GM12892 (cell line): Measurements from ENCODE around the gene DOK3. TPM values are rescaled to one million over a fixed set of nuclear protein-coding genes. Genes with fewer than 3 reads are reported as not detected.

Source experiments
- DNase-seq: peaks from one replicate; pipeline ENCODE4 v3.0.0; 2011; ENCODE audit not compliant: insufficient read length
- FAIRE-seq: peaks from 2 replicates; lab custom pipeline; 2011; peaks lifted over from hg19 to GRCh38; lab: Jason Lieb, UNC
- POLR2A ChIP-seq: IDR thresholded peaks from 2 replicates; pipeline ENCODE4 v1.6.1; 2011; ENCODE audit warnings: low read depth, low read length, control low read depth
- POLR2AphosphoS5 ChIP-seq: IDR thresholded peaks from 2 replicates; pipeline ENCODE4 v1.6.1; 2011; ENCODE audit warnings: low read depth, low read length, control low read depth
- TAF1 ChIP-seq: IDR thresholded peaks from 2 replicates; pipeline ENCODE4 v1.6.1; 2011; ENCODE audit warnings: low read depth, mild to moderate bottlenecking, control low read depth, low read length, borderline replicate concordance
- polyA plus RNA-seq: library from polyadenylated mRNA; unstranded; fragments of >200 nt; gene quantifications from one replicate; pipeline ENCODE4 v1.2.1, GENCODE V29; 2012; ENCODE audit warnings: missing spikeins, inconsistent platforms; ENCODE audit not compliant: missing spikeins

Gene DOK3, protein sequence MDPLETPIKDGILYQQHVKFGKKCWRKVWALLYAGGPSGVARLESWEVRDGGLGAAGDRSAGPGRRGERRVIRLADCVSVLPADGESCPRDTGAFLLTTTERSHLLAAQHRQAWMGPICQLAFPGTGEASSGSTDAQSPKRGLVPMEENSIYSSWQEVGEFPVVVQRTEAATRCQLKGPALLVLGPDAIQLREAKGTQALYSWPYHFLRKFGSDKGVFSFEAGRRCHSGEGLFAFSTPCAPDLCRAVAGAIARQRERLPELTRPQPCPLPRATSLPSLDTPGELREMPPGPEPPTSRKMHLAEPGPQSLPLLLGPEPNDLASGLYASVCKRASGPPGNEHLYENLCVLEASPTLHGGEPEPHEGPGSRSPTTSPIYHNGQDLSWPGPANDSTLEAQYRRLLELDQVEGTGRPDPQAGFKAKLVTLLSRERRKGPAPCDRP
- 27.7 TPM for polyA plus RNA-seq

DNA sequence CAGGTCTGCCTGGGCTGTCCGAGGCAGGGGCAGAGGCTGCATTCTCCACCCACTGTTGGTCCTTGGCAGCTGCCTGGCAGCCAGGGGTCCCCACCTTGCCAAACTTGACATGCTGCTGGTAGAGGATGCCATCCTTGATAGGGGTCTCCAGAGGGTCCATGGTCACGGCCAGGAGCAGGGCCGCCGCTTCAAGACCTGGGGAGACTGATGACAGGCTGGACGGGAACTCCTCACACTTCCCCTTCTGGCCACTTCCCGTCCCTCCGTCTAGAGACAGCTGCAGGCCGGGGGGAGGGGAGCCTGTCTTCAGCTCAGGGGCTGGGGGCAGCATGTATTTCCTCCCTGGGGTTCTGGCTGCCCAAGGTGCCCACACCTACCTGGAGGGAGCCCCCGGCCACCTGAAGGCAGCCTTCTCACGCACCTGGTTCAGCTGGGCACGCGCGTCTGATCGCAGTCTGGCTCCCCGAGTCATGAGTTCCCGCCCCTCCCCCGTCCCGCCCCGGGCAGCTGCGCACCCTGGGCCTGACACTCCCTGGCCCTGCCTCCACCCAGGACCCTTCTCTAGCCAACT is at the start of gene DOK3:
Gene DOK3 (minus strand): TSS at position 446 of the 571 bp plus-strand sequence. CDS start 286 bp downstream, at position 160.
- peak; percentile 8; the same call in 1 of the 2 replicates for TF ChIP-seq POLR2AphosphoS5
- peak; percentile 51 for TF ChIP-seq POLR2A
- TF ChIP-seq TAF1: no peak
- FAIRE-seq (no peak), DNase-seq (no peak)

DNA sequence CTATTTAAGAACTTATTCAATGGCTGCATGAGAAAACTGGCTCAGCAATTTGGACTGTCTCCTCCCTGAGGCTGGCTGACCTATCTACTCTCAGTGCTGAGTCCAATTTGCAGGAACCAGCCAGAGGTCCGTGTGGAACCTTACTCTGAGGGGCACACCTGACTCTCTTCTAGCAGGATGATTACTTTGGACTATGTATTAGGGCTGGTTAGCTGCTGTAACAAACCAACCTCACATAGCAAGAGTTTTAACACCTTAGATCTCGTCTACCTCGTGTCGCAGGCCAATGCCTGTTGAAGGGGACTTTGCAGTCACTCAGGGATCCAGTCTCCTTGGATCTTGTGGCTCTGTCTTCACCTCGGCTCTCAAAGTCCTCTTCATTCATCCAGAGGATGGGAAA is 48.2 kb upstream of the DOK3 start:
- DNase-seq (no peak), FAIRE-seq (no peak)
- TF ChIP-seq POLR2A: no peak

DNA sequence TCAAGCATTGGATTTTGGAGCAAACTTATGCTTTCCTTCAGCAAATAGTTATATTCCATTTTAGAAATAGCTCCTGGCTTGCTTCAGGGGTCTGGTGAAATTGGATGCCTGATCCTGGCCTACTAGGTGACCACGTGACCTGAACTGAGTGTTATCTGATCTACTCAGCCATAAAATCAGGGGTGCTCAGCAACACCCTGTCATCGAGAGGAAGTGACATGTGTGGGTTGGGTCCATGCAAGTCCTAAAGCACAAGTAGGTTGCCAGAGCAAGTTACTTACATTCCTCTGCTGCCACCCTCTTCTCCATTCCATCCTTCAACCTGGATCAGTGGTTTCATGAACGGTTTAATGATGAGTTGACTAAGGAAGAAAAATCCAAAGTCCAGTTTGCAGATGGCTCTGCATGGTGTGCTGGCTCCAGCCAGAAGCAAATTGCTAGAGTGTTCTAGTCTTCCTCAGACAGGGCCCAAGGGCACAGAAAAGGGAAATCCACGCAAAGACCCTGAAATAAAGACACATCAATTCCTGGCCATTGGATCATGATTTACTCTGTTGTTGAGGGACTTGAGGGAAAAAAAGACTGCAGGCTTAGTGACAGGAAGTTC is 47.5 kb upstream of the DOK3 start:
- DNase-seq (no peak), FAIRE-seq (no peak)
- no peak for TF ChIP-seq TAF1
- TF ChIP-seq POLR2AphosphoS5: no peak

DNA sequence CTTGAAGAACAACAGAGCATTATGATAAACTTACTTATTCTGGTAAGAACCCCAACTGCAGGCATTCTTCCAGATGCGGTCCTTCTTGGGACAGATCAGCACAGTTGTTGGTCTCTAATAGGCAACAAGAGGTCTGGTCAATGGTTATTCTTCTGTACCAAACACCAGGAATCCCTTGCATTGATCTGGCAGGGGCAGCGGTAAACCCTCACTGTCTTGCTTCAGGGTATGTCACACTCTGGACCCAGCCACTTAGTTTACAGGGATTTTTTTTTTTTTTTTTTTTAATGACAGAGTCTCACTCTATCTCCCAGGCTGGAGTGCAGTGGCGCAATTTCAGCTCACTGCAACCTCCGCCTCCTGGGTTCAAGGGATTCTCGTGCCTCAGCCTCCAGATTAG is 46.0 kb upstream of the DOK3 start:
- FAIRE-seq: no peak
- no peak for DNase-seq
- no peak for TF ChIP-seq POLR2AphosphoS5
- no peak for TF ChIP-seq TAF1
- no peak for TF ChIP-seq POLR2A

DNA sequence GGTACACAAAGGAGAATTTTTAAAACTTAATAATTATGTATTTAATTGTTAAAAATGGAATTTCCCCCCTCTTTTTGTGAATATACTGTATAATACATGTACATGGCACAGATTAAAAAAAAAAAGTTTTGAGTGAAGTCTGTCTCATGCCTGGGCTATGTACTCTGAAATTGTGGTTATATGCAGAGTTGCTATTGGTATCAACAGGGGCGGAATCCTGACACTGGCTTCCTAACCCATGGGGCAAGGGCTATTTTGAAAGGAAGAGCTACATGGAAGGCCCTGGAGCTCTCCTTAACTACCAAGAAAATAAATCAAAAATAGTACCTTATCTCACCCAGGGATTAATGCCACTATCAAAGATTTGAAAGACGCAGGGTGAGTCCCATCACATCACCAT is 45.6 kb upstream of the DOK3 start:
- no peak for TF ChIP-seq POLR2AphosphoS5
- no peak for TF ChIP-seq TAF1
- no peak for TF ChIP-seq POLR2A
- FAIRE-seq (no peak), DNase-seq (no peak)

DNA sequence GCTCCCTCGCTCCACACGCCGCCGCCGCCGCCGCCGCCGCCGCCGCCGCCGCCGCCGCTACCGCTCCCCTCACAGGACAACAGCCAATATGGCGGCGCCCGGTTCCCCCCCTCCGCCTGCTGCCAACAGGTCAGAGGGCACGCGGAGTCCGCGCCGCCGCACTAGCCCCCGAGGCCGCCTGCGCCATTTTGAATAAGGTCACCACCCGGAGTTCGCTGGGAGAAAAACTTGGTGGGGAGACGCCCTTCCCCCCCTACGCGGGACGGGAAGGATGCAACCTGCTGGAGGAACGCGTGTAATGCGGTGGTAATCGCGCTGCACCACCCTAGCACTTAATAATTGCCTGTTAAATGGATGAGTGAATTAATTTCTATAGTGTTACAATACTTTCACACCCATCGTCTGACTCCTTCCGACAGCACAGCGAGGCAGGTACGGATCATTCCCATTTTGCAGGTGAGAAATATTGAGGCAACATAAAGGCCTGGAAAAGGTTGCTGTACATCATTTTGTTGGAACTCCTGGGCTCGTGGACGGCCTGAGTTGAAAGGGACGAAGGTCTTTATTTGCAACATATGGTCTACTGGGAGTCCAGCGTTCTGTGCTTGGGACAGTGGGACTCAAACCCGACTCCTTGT is 45.0 kb upstream of the DOK3 start, which contains the start of gene FAM193B:
Gene FAM193B (minus strand): TSS at position 90 of the 638 bp plus-strand sequence. CDS start 105 bp downstream, outside the sequence.
- peak; percentile 96 for DNase-seq
- FAIRE-seq: peak; percentile 96
- TF ChIP-seq POLR2A (no peak), TAF1 (no peak), POLR2AphosphoS5 (no peak)

DNA sequence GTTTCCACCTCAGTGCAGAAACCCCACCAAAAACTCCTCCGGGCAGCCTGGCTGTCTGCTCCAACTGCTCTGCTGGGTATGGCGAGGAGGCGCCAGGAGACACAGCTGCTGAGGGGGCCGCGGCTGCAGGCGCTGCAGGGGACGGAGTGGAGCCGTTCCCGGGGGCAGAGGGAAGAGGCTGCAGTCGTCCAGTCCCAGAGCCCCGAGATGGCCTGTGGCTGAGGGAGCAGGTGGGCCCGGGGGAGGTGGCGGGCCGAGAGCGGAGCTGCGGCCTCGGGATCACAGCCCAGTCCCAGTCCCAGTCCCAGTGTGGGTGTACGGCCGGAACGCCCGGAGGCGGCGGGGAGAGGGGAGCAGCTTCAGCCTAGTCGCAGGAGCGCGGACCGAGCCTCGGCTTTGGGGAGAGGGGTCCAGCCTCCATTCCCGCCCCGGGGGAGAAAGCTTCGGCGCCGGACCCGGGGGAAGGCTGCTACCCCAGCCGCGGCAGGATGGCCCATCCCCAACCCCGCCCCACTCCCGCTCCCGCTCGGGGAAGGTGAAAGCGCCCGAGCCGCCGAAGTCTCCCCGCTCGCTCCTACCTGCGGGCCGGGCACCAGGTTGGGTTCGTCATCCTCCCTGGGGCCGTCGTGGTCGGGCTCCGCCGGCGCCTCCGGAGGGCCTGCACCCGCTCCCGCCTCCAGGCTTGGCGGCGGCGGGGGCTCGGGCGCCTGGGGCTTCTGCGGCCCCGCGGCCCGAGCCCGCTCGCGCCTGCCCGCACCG is 44.2 kb upstream of the DOK3 start:
- DNase-seq (peak; percentile 72), FAIRE-seq (peak; percentile 38)
- no peak for TF ChIP-seq POLR2AphosphoS5
- TF ChIP-seq TAF1: no peak
- no peak for TF ChIP-seq POLR2A

DNA sequence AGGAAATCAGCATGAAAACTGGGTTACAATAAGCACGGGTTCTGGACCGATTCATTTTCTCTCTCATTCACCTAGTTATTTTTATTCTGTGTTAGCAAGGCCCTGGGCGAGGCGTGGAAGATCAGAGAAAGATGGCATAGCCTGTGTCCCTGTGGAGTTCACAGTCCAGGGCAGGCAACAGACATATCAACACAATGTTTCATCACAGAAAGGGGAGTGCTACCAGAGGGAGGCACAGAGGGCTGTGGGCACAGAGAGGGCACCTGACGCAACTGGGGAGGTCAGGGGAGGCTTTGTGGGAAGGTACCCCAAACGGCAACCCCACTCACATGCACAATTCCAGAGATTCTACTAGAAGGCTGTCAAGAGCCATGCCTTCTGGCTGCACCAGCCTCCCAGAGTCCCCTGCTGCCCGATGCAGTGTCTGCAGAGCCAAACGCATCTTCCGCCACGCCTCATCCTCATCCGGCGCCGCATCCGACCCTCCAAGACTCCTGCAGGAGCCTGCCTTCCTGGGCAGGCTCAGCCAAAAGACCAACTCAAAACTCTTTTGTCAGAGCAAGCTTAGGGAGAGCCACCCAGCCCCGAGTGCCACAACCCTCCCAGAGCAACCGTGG is 43.3 kb upstream of the DOK3 start:
- DNase-seq: no peak
- FAIRE-seq: no peak
- TF ChIP-seq POLR2A: no peak
- no peak for TF ChIP-seq POLR2AphosphoS5
- TF ChIP-seq TAF1: no peak

DNA sequence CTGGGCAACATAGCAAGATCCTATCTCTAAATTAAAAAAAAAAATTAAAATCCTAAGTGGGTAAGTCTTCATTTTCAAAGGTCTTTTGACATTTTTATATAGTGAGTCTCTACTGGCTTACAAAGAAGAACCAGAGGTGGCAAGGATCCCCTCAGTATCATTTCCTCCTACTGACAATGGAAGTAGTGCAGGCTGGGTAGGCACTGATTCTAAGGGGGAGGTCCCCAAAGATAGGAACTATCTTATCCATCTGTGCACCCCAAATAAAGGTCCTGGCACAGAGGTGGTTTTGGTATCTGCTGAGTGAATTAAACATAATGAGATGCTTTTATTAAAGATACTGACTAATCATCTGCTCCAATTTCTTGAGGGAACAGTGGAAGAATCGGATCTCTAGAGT is 40.5 kb upstream of the DOK3 start:
- TF ChIP-seq TAF1 (no peak), POLR2A (no peak), POLR2AphosphoS5 (no peak)
- FAIRE-seq (no peak), DNase-seq (no peak)

DNA sequence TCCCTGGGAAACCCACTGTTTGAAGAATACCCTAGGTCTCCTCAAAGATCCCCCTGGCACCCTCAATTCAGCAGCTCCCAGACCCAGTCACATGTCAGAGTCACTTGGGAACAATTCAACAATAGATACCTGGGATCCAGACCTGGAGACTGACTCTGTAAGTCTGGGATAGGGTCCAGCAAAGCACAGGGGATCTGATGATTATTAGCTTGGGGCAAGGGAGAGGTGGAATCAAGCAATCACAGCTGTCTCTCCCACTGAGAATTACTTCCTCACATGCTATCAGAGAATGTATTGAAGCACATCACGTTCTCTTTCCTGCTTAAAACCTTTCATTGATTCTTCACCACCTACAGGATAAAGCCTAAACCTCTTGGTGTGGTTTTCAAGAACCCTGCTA is 38.9 kb upstream of the DOK3 start:
- FAIRE-seq (no peak), DNase-seq (no peak)
- TF ChIP-seq POLR2AphosphoS5: no peak
- no peak for TF ChIP-seq TAF1
- no peak for TF ChIP-seq POLR2A
